Muscle of back (tissue), 11 donors: ENCODE data around the gene RALB. TPM values are rescaled to one million over a fixed set of nuclear protein-coding genes. Genes with fewer than 3 reads are reported as not detected.

Source experiments
- DNase-seq, 3 donors: peaks; one replicate each; pipeline versions ENCODE4 v3.0.0 to v3.0.0-alpha.2; 2013
- polyA plus RNA-seq, 10 donors: library from polyadenylated mRNA; unstranded; fragments of 120-200 nt; gene quantifications; one replicate each; pipeline ENCODE4 v1.2.1, GENCODE V29; 2013; ENCODE audit not compliant: insufficient read length in 10 of 10

Gene RALB
- polyA plus RNA-seq, 10 donors, result 48.6 to 74.0 (median 52.7) TPM

DNA sequence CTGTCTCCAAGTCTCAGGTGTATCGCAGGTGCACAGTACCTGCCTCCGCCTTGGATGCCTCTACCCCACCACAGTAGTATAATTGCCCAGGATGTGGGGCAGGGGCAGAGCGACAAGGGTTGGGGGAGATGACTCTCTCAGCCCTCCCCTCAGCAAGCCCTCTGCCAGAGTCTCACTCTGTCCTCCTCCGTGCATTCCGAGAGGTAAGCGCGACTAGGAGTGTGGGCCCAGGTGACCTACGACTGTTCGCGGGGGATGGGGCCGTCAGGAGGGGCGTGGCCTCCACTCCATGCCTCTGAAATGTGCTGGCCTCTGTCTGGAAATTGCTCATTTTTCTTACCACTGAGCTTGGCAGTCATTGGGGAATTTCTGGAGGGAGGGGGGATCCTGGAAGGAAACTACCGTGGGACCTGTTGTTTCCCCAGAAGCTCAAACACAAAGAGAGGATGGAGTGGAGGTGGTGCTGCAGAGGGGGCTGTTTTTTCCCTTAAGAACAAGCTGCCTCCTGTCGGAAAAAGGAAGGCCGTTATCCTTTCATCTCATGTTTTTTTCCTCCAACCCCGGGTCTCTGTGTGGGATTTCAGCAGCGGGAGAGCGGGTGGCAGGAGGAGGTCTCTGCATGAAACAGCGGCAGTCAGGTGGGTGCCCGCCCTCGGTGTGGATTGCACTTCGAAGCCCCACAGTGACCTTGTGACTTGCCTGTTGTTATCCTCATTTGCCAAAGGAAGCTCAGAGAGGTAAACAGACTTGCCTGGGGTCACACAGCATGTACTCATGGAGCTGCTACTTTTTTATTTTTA is 13.0 kb upstream of the RALB start:
- peak; percentile 63 to 79 (median 65) for DNase-seq

GRCh38 chr2:120240901-120241429 is 11.7 kb upstream of the RALB start:
- DNase-seq, result no peak

GRCh38 chr2:120241684-120242083 is 11.0 kb upstream of the RALB start:
- no peak for DNase-seq

- no peak for DNase-seq
Measured at GRCh38 chr2:120243211-120243610, 9.4 kb upstream of the RALB start.

- DNase-seq, result no peak
Measured at GRCh38 chr2:120243875-120244553, 8.6 kb upstream of the RALB start.

DNA sequence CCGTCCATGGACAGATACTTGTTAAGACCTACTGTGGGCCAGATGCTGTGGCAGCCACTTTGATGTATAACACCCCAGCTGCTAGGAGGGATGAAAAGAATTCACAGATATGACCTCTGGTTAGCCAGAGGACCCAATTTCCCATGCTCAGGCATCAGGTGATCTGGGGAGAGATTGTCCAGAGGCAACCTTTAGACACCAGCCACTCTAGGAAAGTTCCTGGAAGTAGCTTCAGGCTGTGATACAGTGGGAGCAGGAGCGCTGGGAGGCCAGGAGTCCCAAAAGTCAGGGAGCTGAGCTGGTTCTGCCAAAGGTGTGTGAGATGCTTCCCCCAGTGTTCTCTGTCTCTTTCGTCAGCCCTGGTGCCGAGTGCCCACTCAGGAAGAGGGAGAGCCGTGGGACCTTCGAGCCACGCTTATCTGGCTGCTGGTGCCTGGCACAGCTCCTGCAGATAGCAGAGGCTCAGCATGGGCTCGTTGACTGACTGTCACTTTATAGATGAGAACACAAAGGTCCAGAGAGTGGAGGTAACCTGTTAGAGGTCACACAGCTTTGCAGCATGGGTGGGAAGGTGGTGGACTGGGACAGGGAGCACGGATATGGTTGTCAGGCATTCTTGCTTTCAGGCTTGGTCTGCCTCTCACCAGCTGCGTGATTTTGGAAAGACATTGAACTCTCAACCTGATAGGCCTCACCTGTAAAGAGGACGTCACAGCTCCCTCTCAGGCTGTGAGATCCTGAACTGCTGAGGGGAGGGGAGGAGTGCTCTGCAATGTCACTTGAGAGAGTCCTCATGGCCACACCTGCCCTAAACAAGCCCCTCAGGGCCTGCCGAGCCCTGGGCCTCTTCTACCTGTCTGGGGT is 7.8 kb upstream of the RALB start:
- no peak for DNase-seq

DNA sequence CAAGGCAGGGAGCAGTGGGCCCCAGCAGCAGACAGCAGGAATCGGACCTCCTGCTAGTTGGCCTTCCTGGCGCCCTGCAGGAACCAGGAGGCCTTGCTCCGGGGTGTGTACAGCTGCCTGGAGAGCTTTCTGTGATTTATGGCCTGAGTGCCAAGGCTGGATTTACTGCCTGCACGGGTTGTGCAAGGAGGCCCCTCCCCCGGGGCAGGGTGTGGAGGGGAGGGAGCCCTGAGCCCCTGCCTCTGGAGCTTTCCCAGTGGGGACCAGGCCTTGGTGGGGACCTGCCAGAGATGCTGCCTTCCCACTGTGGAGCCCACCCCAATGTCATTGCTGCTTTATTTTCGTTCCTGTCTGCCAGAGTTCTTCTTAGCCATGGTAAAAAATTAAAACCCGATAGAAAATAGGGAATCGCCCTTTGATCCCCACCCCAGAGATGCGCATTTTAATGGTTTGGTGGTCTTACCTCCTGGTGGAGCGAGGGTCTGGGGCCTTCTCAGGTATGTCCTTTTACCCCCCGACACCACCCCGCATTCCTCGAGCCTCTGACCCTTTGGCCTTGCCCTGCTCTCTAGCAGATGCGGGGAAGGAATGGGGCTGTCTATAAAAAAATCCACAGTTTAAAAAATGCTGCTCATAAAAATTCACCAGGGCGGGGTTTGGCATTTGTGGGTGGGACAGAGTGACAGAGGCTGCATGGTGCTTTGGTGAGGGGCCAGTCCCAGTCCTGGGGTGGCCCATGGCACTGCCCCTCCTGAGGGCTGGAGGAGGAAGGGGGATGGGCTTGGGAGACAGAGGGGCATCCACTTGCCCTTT is 6.9 kb upstream of the RALB start:
- peak in 1 of 3 donors; percentile 41 for DNase-seq

GRCh38 chr2:120246546-120247300 is 5.9 kb upstream of the RALB start:
- no peak for DNase-seq

DNA sequence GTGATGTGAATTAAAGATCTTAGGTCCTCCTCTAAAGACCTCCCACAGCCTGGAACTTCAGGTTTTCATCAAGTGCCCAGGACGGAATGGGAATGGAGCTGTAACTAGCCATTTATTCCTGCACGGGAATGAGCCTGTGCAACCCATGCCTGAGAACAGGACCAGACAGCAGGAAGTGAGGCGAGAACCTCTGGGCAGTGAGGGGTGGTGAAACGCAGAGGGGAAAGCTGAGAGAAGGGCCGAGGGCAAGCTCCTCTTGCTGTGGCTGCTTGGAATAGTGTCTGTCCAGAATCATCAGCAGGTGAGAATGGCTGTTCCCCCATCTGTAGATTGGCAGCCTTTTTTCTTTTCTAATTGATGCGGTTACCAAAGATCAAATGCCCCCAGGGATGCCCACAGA is 4.8 kb upstream of the RALB start:
- no peak for DNase-seq

- no peak for DNase-seq
Measured at GRCh38 chr2:120250640-120251039, 2.0 kb upstream of the RALB start.

DNA sequence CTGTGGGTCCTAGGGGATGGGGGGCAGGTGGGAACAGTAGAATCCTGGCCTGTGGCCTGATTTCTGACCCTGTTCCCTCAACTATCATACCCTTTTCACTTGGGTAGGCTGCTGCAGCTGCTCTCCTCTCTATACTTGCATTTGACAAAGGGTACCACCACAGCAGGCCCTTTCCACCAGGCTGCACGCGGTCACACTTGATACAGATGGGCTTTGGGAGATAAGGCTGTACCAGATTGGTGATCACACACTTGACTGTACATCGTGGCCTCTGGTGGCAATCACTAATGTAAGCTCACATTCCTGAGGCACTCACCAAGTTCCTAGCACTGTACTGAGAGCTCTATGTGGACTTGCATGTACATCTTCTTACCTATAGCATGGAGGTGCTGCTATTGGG is 1.6 kb upstream of the RALB start:
- DNase-seq, result no peak

DNA sequence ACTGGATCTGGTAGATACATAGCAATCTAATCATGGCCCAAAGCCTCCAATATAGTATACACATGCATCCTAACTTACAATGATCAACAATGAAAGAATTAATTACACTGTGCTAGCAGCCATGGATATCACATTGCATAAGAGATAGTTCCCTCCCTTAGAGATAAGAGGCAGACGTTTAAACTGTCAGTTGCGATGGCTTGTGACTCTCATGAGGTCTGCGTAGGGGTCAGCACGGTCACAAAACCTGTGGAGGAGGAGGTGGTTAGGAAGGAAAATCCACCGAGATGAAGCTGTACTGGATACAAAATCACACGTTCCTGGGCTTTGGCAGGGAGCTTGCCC is 800 bp upstream of the RALB start:
- no peak for DNase-seq

- peak; percentile 66 to 95 (median 85) for DNase-seq
Measured at GRCh38 chr2:120253021-120253882, 600 bp downstream of the RALB start.

GRCh38 chr2:120254178-120254577 is 1.5 kb downstream of the RALB start:
- DNase-seq, result no peak

GRCh38 chr2:120255071-120255470 is 2.4 kb downstream of the RALB start:
- DNase-seq, result no peak

DNA sequence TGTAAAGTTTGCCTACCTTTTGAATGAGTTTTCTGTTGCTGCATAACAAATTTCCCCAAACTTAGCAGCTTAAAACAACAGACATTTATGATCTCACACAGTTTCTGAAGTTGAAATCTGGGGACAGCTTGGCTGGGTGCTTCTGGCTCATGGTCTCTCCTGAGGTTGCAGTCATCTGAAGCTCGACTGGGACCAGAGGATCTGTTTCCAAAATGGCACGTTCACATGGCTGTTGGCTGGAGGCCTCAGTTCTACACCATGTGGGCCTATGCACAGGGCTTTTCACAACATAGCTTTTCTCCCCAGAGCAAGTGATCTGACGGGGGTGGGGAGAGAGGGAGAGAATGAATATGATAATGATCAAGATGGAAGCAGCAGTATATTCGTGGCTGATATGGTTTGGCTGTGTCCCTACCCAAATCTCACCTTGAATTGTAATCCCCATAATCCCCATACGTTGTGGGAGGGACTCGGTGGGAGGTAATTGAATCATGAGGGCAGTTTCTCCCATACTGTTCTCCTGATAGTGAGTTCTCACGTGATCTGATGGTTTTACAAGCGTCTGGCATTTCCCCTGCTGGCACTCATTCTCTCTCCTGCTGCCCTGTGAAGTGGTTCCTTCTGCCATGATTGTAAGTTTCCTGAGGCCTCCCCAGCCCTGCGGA is 3.5 kb downstream of the RALB start:
- DNase-seq, result no peak

GRCh38 chr2:120256651-120257000 is 4.0 kb downstream of the RALB start:
- no peak for DNase-seq

DNA sequence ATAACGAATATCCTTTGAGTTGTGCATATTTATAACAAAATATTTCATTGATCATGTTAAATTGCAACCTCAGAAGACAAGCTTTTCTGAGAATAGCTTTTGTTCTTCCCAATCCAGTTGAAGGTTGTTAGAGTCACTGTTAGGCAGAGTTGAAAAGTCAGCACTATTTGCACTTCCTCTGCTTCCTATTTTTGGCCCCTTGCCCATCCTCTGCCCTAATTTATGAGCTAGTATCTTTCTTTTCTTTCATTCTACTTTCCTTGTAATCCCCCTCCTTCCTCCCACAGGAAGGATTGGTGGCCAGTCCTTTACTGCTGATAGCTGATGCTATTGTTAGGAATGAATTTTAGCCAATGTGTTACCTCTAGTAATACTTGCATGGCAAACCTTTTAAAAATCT is 4.9 kb downstream of the RALB start:
- no peak for DNase-seq

- no peak for DNase-seq
Measured at GRCh38 chr2:120258196-120258595, 5.5 kb downstream of the RALB start.
